Endothelial cell of umbilical vein (primary cell): Measurements from ENCODE around the gene BNC2. TPM values are rescaled to one million over a fixed set of nuclear protein-coding genes. Genes with fewer than 3 reads are reported as not detected.

ENCODE experiments used
- BruUV-seq: library from RNA; stranded (reverse); fragments of 400-500 nt; replicated peaks from 2 replicates; lab custom pipeline; 2021; lab: Mats Ljungman, UMichigan
- CTCF ChIA-PET: fragments of 300-600, 350-600 bp; sonication (Branson Sonifier 250); formaldehyde crosslinking; loops from one replicate; lab custom pipeline; 2021; ENCODE audit warnings: antibody characterized with exemption, inconsistent platforms; lab: Charles Lee
- POLR2A ChIA-PET: fragments of 300-600, 350-600 bp; sonication (Branson Sonifier 250); formaldehyde crosslinking; loops from one replicate; lab custom pipeline; 2021; ENCODE audit warnings: antibody characterized with exemption, inconsistent platforms; lab: Charles Lee
- DNase-seq: peaks from one replicate; pipeline ENCODE4 v3.0.0-alpha.2; 2011; ENCODE audit warnings: low read depth, low spot score
- FAIRE-seq: peaks from 2 replicates; lab custom pipeline; 2011; peaks lifted over from hg19 to GRCh38; lab: Jason Lieb, UNC
- H2AFZ ChIP-seq: 2 replicates; pipeline ENCODE4 v1.6.0; 2012; ENCODE audit warnings: low read depth, low read length, control low read depth, inconsistent platforms
- H3K27ac ChIP-seq: 2 replicates; pipeline ENCODE4 v1.5.1; 2011; ENCODE audit warnings: low read depth, mild to moderate bottlenecking, control low read depth, low read length, moderate library complexity; ENCODE audit not compliant: insufficient read depth
- H3K27me3 ChIP-seq, 2 experiments: 2 replicates each; pipeline versions ENCODE4 v1.6.0 to v1.6.1; 2011; ENCODE audit warnings: low read length in 2 of 2, mixed read lengths in 1 of 2; ENCODE audit not compliant: control insufficient read depth in 2 of 2, insufficient read depth in 2 of 2
- H3K36me3 ChIP-seq, 2 experiments: 2 replicates in 1 of 2; 3 replicates in 1 of 2; pipeline ENCODE4 v1.5.1; 2011; ENCODE audit warnings: low read length in 2 of 2, mild to moderate bottlenecking in 1 of 2, moderate library complexity in 1 of 2; ENCODE audit not compliant: control insufficient read depth in 2 of 2, insufficient read depth in 2 of 2; ENCODE audit errors: extremely low read depth in 1 of 2
- H3K4me1 ChIP-seq: 3 replicates; pipeline ENCODE4 v1.5.1; 2011; ENCODE audit warnings: mild to moderate bottlenecking, low read length; ENCODE audit not compliant: control insufficient read depth, insufficient read depth; ENCODE audit errors: extremely low read depth
- H3K4me2 ChIP-seq: 2 replicates; pipeline ENCODE4 v1.6.1; 2011; ENCODE audit warnings: low read length, control low read depth, mixed read lengths; ENCODE audit not compliant: insufficient read depth
- H3K4me3 ChIP-seq, 3 experiments: fragments of 200-600 bp in 1 of 3; sonication (generic), shearing (Covaris generic) in 1 of 3; replicated peaks in 1 of 3; 2 replicates each; pipeline ENCODE4 v1.5.1; 2011 to 2016; ENCODE audit warnings: control low read depth in 3 of 3, low read length in 3 of 3, mild to moderate bottlenecking in 2 of 3, inconsistent platforms in 1 of 3, low read depth in 1 of 3, moderate library complexity in 1 of 3; ENCODE audit not compliant: insufficient read depth in 1 of 3
- H3K79me2 ChIP-seq: 2 replicates; pipeline ENCODE4 v1.6.0; 2012; ENCODE audit warnings: low read length, inconsistent platforms; ENCODE audit not compliant: control insufficient read depth, insufficient read depth
- H3K9ac ChIP-seq: replicated peaks from 2 replicates; pipeline ENCODE3; 2011; ENCODE audit warnings: low read length, control low read depth; ENCODE audit not compliant: insufficient read depth; ENCODE audit errors: extremely low read depth
- H3K9me1 ChIP-seq: replicated peaks from 3 replicates; pipeline ENCODE4 v1.6.0; 2011; ENCODE audit warnings: mild to moderate bottlenecking, low read length; ENCODE audit not compliant: control insufficient read depth, insufficient read depth; ENCODE audit errors: extremely low read depth
- H3K9me3 ChIP-seq: replicated peaks from 2 replicates; pipeline ENCODE4 v1.5.1; 2012; ENCODE audit warnings: low read length, inconsistent platforms; ENCODE audit not compliant: control insufficient read depth, insufficient read depth
- H4K20me1 ChIP-seq: replicated peaks from 2 replicates; pipeline ENCODE3; 2011; ENCODE audit warnings: mild to moderate bottlenecking, low read length; ENCODE audit not compliant: control insufficient read depth, insufficient read depth; ENCODE audit errors: extremely low read depth
- EZH2 ChIP-seq: IDR thresholded peaks from 2 replicates; pipeline ENCODE4 v1.6.1; 2012; ENCODE audit warnings: borderline replicate concordance, low read depth, mild to moderate bottlenecking, moderate library complexity, low read length, inconsistent platforms; ENCODE audit not compliant: severe bottlenecking
- FOS ChIP-seq: IDR thresholded peaks from 2 replicates; pipeline ENCODE4 v1.6.1; 2011; ENCODE audit warnings: mild to moderate bottlenecking, low read length, moderate library complexity, borderline replicate concordance; ENCODE audit not compliant: insufficient read depth
- MYC ChIP-seq: IDR thresholded peaks from one replicate; pipeline ENCODE4 v1.6.1; 2011; ENCODE audit warnings: mild to moderate bottlenecking, low read depth, low read length
- POLR2A ChIP-seq: IDR thresholded peaks from 2 replicates; pipeline ENCODE4 v1.6.1; 2012; ENCODE audit warnings: low read depth, mild to moderate bottlenecking, control low read depth, low read length
- dilution Hi-C: fragments of 300-500 bp; cut with MboI; formaldehyde crosslinking; loops from one replicate; pipeline ENCODE4 v1.15.0; 2019; ENCODE audit warnings: low sequenced_read_pairs; ENCODE audit not compliant: extremely low pct_ligation_motif_present
- intact Hi-C: fragments of 100-400 bp; cut with micrococcal nuclease; formaldehyde crosslinking; loops from one replicate; pipeline ENCODE4 v1.10.0; 2022
- polyA plus RNA-seq, 4 experiments: library from polyadenylated mRNA; depleted of rRNA in 3 of 4; stranded (reverse) in 3 of 4; unstranded in 1 of 4; fragments of >200 nt; gene quantifications; 2 replicates each; pipeline versions ENCODE4 v1.2.1 to v1.2.3, GENCODE V29; 2011 to 2012; ENCODE audit warnings: missing spikeins in 1 of 4
- total RNA-seq: library from RNA; stranded (reverse); gene quantifications from 2 replicates; pipeline ENCODE4 v1.2.3, GENCODE V29; 2021
- TF ChIP-seq, protein P1 (sequence below), 2 donors: IDR thresholded peaks; 1 replicate in 1 of 2; 2 replicates in 1 of 2; pipeline ENCODE4 v1.5.1; 2011; ENCODE audit warnings: low read length in 2 of 2, mild to moderate bottlenecking in 2 of 2, moderate library complexity in 2 of 2, control low read depth in 1 of 2, inconsistent platforms in 1 of 2, low read depth in 1 of 2; ENCODE audit not compliant: insufficient read depth in 1 of 2; ENCODE audit errors: extremely low read depth in 1 of 2

BNC2 gene
- total and polyA plus RNA-seq, 2 donors (not counting 3 experiments of a cell fraction or from before 2014, with no cell fraction given): 12.1 to 34.3 TPM

DNA sequence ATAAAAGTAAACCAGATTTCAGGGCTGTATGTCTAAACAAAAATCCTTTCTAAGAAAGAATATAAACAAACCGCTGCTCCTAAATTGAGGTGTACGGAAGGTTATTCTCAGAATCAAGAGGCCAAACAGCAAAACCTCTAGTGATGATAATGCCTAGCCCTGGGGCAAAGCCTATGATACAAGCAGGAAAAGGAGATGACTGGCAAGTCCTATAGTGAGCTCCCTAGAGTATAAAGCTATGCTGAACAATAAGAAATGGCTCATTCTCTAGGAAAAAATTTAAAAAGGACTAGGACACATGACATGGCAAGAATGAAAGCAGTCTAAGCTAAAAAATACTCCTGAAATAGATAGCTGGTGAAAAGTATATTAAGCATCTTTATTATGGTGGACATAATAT, 187.1 kb downstream of the BNC2 start:
- CTCF ChIA-PET: no interaction called here
- TF ChIP-seq MYC: no peak

DNA sequence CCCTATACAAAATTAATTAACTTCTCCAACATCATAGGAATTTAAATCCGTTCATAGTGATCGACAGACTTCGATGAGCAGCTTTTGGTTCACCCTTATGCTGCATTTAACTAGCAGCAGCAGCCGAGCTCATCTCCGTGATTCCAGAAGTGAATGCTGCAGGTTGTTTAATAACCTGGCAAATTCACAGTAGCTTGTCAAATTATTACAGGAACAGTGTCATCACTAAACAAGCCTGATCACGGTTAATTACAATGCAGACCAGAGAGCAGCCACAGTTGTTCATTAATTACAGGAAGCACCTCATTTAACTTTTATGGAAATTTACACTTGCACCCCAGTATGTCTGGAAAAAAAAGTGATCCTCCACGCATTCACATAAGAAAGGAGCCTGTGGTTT, 188.2 kb downstream of the BNC2 start:
- FAIRE-seq: no peak
- BruUV-seq: no TSS peak
- H3K27me3 ChIP-seq: no peaks in the 10 kb centered on the region

More for the DNA sequence above, 187.1 kb downstream of the BNC2 start:
- POLR2A ChIA-PET: no interaction called here
- no peaks in the 10 kb centered on the region for H4K20me1 ChIP-seq
- DNase-seq: no peak
- H3K9ac ChIP-seq: no peak overlapping the region
- no peak overlapping the region for H3K4me3 ChIP-seq
- H3K27ac ChIP-seq: no peak overlapping the region
- BruUV-seq: no TSS peak
- no peaks in the 10 kb centered on the region for H3K27me3 ChIP-seq
- no peak for FAIRE-seq
- intact Hi-C loops: no loop called here
- H3K9me1 ChIP-seq: no peaks in the 10 kb centered on the region
- dilution Hi-C loops: no loop called here
- H3K79me2 ChIP-seq: peaks cover 24% of the 10 kb centered on the region
- H3K36me3 ChIP-seq: peaks cover 0 to 3% of the 10 kb centered on the region in 2 experiments
- no peaks in the 10 kb centered on the region for H3K9me3 ChIP-seq
- H3K4me1 ChIP-seq: peaks cover 12% of the 10 kb centered on the region
- H2AFZ ChIP-seq: no peak overlapping the region
- H3K4me2 ChIP-seq: no peak overlapping the region

More for the DNA sequence above, 188.2 kb downstream of the BNC2 start:
- H3K9ac ChIP-seq: no peak overlapping the region
- no peak overlapping the region for H2AFZ ChIP-seq
- no peaks in the 10 kb centered on the region for H3K9me1 ChIP-seq
- ChIA-PET CTCF (no interaction called here), POLR2A (no interaction called here)
- DNase-seq: no peak
- H3K79me2 ChIP-seq: peaks cover 24% of the 10 kb centered on the region
- no peak overlapping the region for H3K27ac ChIP-seq
- no peaks in the 10 kb centered on the region for H4K20me1 ChIP-seq
- no peaks in the 10 kb centered on the region for H3K9me3 ChIP-seq
- intact Hi-C loops (no loop called here), dilution Hi-C loops (no loop called here)
- peaks cover 4% of the 10 kb centered on the region for H3K4me1 ChIP-seq
- H3K4me3 ChIP-seq: no peak overlapping the region
- no peak overlapping the region for H3K4me2 ChIP-seq
- no peak for TF ChIP-seq POLR2A
- no peak for TF ChIP-seq EZH2
- TF ChIP-seq, protein P1, sequence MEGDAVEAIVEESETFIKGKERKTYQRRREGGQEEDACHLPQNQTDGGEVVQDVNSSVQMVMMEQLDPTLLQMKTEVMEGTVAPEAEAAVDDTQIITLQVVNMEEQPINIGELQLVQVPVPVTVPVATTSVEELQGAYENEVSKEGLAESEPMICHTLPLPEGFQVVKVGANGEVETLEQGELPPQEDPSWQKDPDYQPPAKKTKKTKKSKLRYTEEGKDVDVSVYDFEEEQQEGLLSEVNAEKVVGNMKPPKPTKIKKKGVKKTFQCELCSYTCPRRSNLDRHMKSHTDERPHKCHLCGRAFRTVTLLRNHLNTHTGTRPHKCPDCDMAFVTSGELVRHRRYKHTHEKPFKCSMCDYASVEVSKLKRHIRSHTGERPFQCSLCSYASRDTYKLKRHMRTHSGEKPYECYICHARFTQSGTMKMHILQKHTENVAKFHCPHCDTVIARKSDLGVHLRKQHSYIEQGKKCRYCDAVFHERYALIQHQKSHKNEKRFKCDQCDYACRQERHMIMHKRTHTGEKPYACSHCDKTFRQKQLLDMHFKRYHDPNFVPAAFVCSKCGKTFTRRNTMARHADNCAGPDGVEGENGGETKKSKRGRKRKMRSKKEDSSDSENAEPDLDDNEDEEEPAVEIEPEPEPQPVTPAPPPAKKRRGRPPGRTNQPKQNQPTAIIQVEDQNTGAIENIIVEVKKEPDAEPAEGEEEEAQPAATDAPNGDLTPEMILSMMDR (IDR thresholded peaks at IDR 0.05; ENCODE audit: extremely low read depth in 1 of 2, insufficient read depth in 1 of 2, low read depth in 1 of 2, low read length in 2 of 2): no peak
- TF ChIP-seq FOS: no peak
- TF ChIP-seq MYC: no peak
- peaks cover 0 to 3% of the 10 kb centered on the region in 2 experiments for H3K36me3 ChIP-seq
